H9 (cell line): Measurements from ENCODE around the gene CENPP. TPM values are rescaled to one million over a fixed set of nuclear protein-coding genes. Genes with fewer than 3 reads are reported as not detected.

Experiments
- DNase-seq: peaks from one replicate; pipeline ENCODE4 v3.0.0-alpha.2; 2017
- H2AFZ ChIP-seq: one replicate; pipeline ENCODE4 v1.6.1; 2013; ENCODE audit warnings: mild to moderate bottlenecking, low read length, control low read depth, moderate library complexity
- H2AK5ac ChIP-seq: 2 replicates; pipeline ENCODE4 v1.6.1; 2013; ENCODE audit warnings: low read length, control low read depth, mixed read lengths; ENCODE audit not compliant: insufficient read length
- H2BK120ac ChIP-seq: one replicate; pipeline ENCODE4 v1.6.1; 2013; ENCODE audit warnings: low read depth, mild to moderate bottlenecking, low read length, control low read depth, inconsistent platforms; ENCODE audit not compliant: poor library complexity, severe bottlenecking
- H2BK12ac ChIP-seq: 2 replicates; pipeline ENCODE4 v1.6.1; 2013; ENCODE audit warnings: low read length, control low read depth, mixed read lengths, low read depth; ENCODE audit not compliant: insufficient read length
- H2BK15ac ChIP-seq: 2 replicates; pipeline ENCODE4 v1.6.1; 2013; ENCODE audit warnings: low read depth, low read length, control low read depth
- H2BK20ac ChIP-seq: one replicate; pipeline ENCODE4 v1.6.1; 2013; ENCODE audit warnings: low read depth, mild to moderate bottlenecking, low read length, control low read depth, inconsistent platforms; ENCODE audit not compliant: poor library complexity, severe bottlenecking
- H2BK5ac ChIP-seq: 2 replicates; pipeline ENCODE4 v1.6.1; 2013; ENCODE audit warnings: low read length, control low read depth, mixed read lengths; ENCODE audit not compliant: insufficient read length
- H3K14ac ChIP-seq: 2 replicates; pipeline ENCODE4 v1.6.1; 2013; ENCODE audit warnings: low read length, control low read depth; ENCODE audit not compliant: insufficient read depth
- H3K18ac ChIP-seq: 2 replicates; pipeline ENCODE4 v1.6.1; 2013; ENCODE audit warnings: low read depth, mild to moderate bottlenecking, mixed read lengths, low read length, control low read depth; ENCODE audit not compliant: insufficient read length
- H3K23ac ChIP-seq: 2 replicates; pipeline ENCODE4 v1.6.1; 2013; ENCODE audit warnings: low read length, control low read depth, mixed read lengths, low read depth; ENCODE audit not compliant: insufficient read length
- H3K23me2 ChIP-seq: 2 replicates; pipeline ENCODE4 v1.6.1; 2013; ENCODE audit warnings: low read depth, mild to moderate bottlenecking, mixed read lengths, low read length, control low read depth; ENCODE audit not compliant: insufficient read length, poor library complexity, severe bottlenecking
- H3K27ac ChIP-seq: 2 replicates; pipeline ENCODE4 v1.5.1; 2013; ENCODE audit warnings: low read length, control low read depth, mixed read lengths, low read depth; ENCODE audit not compliant: insufficient read length
- H3K27me3 ChIP-seq: 2 replicates; pipeline ENCODE4 v1.6.1; 2013; ENCODE audit warnings: low read length, control low read depth, inconsistent platforms; ENCODE audit not compliant: insufficient read depth
- H3K4ac ChIP-seq: 2 replicates; pipeline ENCODE4 v1.6.1; 2013; ENCODE audit warnings: low read depth, mild to moderate bottlenecking, control low read depth, inconsistent platforms, low read length, moderate library complexity
- H3K4me1 ChIP-seq: 2 replicates; pipeline ENCODE4 v1.6.1; 2013; ENCODE audit warnings: low read length, control low read depth, inconsistent platforms; ENCODE audit not compliant: insufficient read depth
- H3K4me2 ChIP-seq: 2 replicates; pipeline ENCODE4 v1.6.1; 2013; ENCODE audit warnings: low read length, control low read depth, mixed read lengths; ENCODE audit not compliant: insufficient read length, insufficient read depth
- H3K56ac ChIP-seq: 2 replicates; pipeline ENCODE4 v1.6.1; 2013; ENCODE audit warnings: low read depth, mild to moderate bottlenecking, mixed read lengths, low read length, control low read depth; ENCODE audit not compliant: insufficient read length
- H3K79me1 ChIP-seq: 2 replicates; pipeline ENCODE4 v1.6.1; 2013; ENCODE audit warnings: low read depth, mild to moderate bottlenecking, moderate library complexity, low read length, control low read depth, inconsistent platforms; ENCODE audit not compliant: insufficient read depth, poor library complexity, severe bottlenecking
- H3K79me2 ChIP-seq: 2 replicates; pipeline ENCODE4 v1.6.1; 2013; ENCODE audit warnings: low read length, control low read depth, inconsistent platforms; ENCODE audit not compliant: insufficient read depth
- H3K9ac ChIP-seq: 2 replicates; pipeline ENCODE4 v1.6.1; 2013; ENCODE audit warnings: low read length, control low read depth, mixed read lengths; ENCODE audit not compliant: insufficient read length; ENCODE audit errors: extremely low read depth
- H3K9me3 ChIP-seq: one replicate; pipeline ENCODE4 v1.6.1; 2013; ENCODE audit warnings: low read depth, low read length, inconsistent platforms; ENCODE audit not compliant: control insufficient read depth
- H3T11ph ChIP-seq: one replicate; pipeline ENCODE4 v1.6.1; 2013; ENCODE audit warnings: mild to moderate bottlenecking, low read length, control low read depth, inconsistent platforms
- H4K20me1 ChIP-seq: one replicate; pipeline ENCODE4 v1.6.1; 2013; ENCODE audit not compliant: control insufficient read depth, insufficient read length, insufficient read depth
- H4K5ac ChIP-seq: 2 replicates; pipeline ENCODE4 v1.6.1; 2013; ENCODE audit warnings: low read depth, mild to moderate bottlenecking, mixed read lengths, low read length, control low read depth; ENCODE audit not compliant: insufficient read length
- H4K8ac ChIP-seq: replicated peaks from 2 replicates; pipeline ENCODE4 v1.6.1; 2013; ENCODE audit warnings: low read length, control low read depth, mixed read lengths, low read depth; ENCODE audit not compliant: insufficient read length
- H4K91ac ChIP-seq: 2 replicates; pipeline ENCODE4 v1.6.1; 2013; ENCODE audit warnings: low read depth, mild to moderate bottlenecking, moderate library complexity, mixed read lengths, low read length, control low read depth; ENCODE audit not compliant: insufficient read length
- H3K27ac Mint-ChIP-seq, 3 experiments: 2 replicates in 2 of 3; 3 replicates in 1 of 3; pipeline ENCODE4 v1.8.0; 2020 to 2021; ENCODE audit warnings: mixed read lengths in 3 of 3, mild to moderate bottlenecking in 1 of 3, moderate library complexity in 1 of 3
- H3K27me3 Mint-ChIP-seq: 2 replicates; pipeline ENCODE4 v1.8.0; 2021; ENCODE audit warnings: low read depth, mild to moderate bottlenecking, moderate library complexity, mixed read lengths
- H3K36me3 Mint-ChIP-seq, 3 experiments: 2 replicates in 2 of 3; 3 replicates in 1 of 3; pipeline ENCODE4 v1.8.0; 2020 to 2021; ENCODE audit warnings: low read depth in 3 of 3, mixed read lengths in 3 of 3; ENCODE audit not compliant: insufficient read depth in 1 of 3
- H3K4me1 Mint-ChIP-seq, 2 experiments: 2 replicates each; pipeline ENCODE4 v1.8.0; 2020; ENCODE audit warnings: mixed read lengths in 2 of 2
- H3K4me3 Mint-ChIP-seq, 2 experiments: 2 replicates in 1 of 2; 3 replicates in 1 of 2; pipeline ENCODE4 v1.8.0; 2020 to 2021; ENCODE audit warnings: mild to moderate bottlenecking in 2 of 2, mixed read lengths in 2 of 2, moderate library complexity in 1 of 2
- H3K9me3 Mint-ChIP-seq, 2 experiments: 2 replicates in 1 of 2; 3 replicates in 1 of 2; pipeline ENCODE4 v1.8.0; 2020; ENCODE audit warnings: mild to moderate bottlenecking in 2 of 2, mixed read lengths in 2 of 2, moderate library complexity in 1 of 2
- CTCF ChIP-seq: fragments of 200-600 bp; sonication (generic); conservative IDR thresholded peaks from 3 replicates; pipeline ENCODE4 v1.8.0; 2021; ENCODE audit warnings: antibody characterized with exemption, mild to moderate bottlenecking
- WGBS: extraction: QIAGEN DNeasy Blood & Tissue Kit; methylation state at CpG from one replicate; pipeline ENCODE4 v1.1.7; 2013; ENCODE audit warnings: missing lambda C conversion rate, low lambda C conversion rate, mixed read lengths; ENCODE audit not compliant: insufficient read length; ENCODE audit errors: extremely low coverage; 5-methylcytosine and 5-hydroxymethylcytosine counted together
- total RNA-seq: library from RNA; stranded (reverse); gene quantifications from 2 replicates; pipeline ENCODE4 v1.2.1, GENCODE V29; 2021

Gene CENPP
- total RNA-seq, 1 experiment from 2014 or later: 9.1 TPM

GRCh38 chr9:92657296-92658094 is 331.7 kb downstream of the CENPP start:
- no peak overlapping the region for H2BK12ac ChIP-seq
- Mint-ChIP-seq H3K27ac (peak overlapping the region in 1 of 3 experiments; percentile 34; a peak in 1 of 7 replicates), H3K4me1 (peaks cover 14 to 15% of the 10 kb centered on the region in 2 experiments), H3K9me3 (no peaks in the 10 kb centered on the region), H3K36me3 (peaks cover 6 to 21% (median 11%) of the 10 kb centered on the region in 3 experiments; a peak in 6 of 7 replicates), H3K27me3 (no peaks in the 10 kb centered on the region), H3K4me3 (no peak overlapping the region)
- no peaks in the 10 kb centered on the region for H3K23me2 ChIP-seq
- peaks cover 4% of the 10 kb centered on the region for H3K79me1 ChIP-seq
- no peak overlapping the region for H4K5ac ChIP-seq
- DNase-seq: no peak
- H2BK5ac ChIP-seq: no peak overlapping the region
- H3K4ac ChIP-seq: no peak overlapping the region
- no peak overlapping the region for H2BK20ac ChIP-seq
- H4K8ac ChIP-seq: no peak overlapping the region
- H3K4me1 ChIP-seq: no peaks in the 10 kb centered on the region
- no peak overlapping the region for H2BK120ac ChIP-seq
- no peak overlapping the region for H3K14ac ChIP-seq
- H2BK15ac ChIP-seq: no peak overlapping the region
- no peak overlapping the region for H2AK5ac ChIP-seq
- no peaks in the 10 kb centered on the region for H3K79me2 ChIP-seq
- no peaks in the 10 kb centered on the region for H4K20me1 ChIP-seq
- no peak overlapping the region for H4K91ac ChIP-seq
- H3K56ac ChIP-seq: no peak overlapping the region
- H3K9ac ChIP-seq: no peak overlapping the region
- H3K18ac ChIP-seq: no peak overlapping the region
- no peak overlapping the region for H3T11ph ChIP-seq
- H2AFZ ChIP-seq: no peak overlapping the region
- H3K27me3 ChIP-seq: no peaks in the 10 kb centered on the region
- no peak overlapping the region for H3K27ac ChIP-seq
- H3K4me2 ChIP-seq: no peak overlapping the region
- TF ChIP-seq CTCF: peak; percentile 26; the same call in 2 of the 3 replicates
- no peak overlapping the region for H3K23ac ChIP-seq
- no CpG with 5 or more reads among the region's 17 CpGs for WGBS
- H3K9me3 ChIP-seq: no peaks in the 10 kb centered on the region
